ENCODE results near the gene ESRRB.

- no peak for TF ChIP-seq CTCF (IDR thresholded peaks at IDR 0.05)
- no peak for TF ChIP-seq ZSCAN18 (CRISPR knock-in tag; IDR thresholded peaks at IDR 0.05)
- TF ChIP-seq ZNF423 (CRISPR knock-in tag; IDR thresholded peaks at IDR 0.05): no peak
- no peak for TF ChIP-seq ATF2 (CRISPR knock-in tag; IDR thresholded peaks at IDR 0.05; ENCODE audit: borderline replicate concordance, low read depth)
- TF ChIP-seq NR2C2 (CRISPR knock-in tag; IDR thresholded peaks at IDR 0.05): no peak
- TF ChIP-seq SMAD4 (CRISPR knock-in tag; IDR thresholded peaks at IDR 0.05): no peak
- no peak for TF ChIP-seq ELF4 (CRISPR knock-in tag; IDR thresholded peaks at IDR 0.05; ENCODE audit: low read depth)
Observed at GRCh38 chr14:76380991-76381390, 5.1 kb downstream of the ESRRB start.

All from WTC11 (cell line).